Liver (tissue), 9 donors: Measurements from ENCODE around the gene PLXND1. TPM values are rescaled to one million over a fixed set of nuclear protein-coding genes. Genes with fewer than 3 reads are reported as not detected.

ENCODE experiments used
- DNase-seq: peaks from one replicate; pipeline ENCODE4 v3.0.0-alpha.2; 2017; ENCODE audit warnings: low spot score
- H3K27ac ChIP-seq, 2 donors: one replicate each; pipeline ENCODE4 v1.7.0; 2013; ENCODE audit warnings: inconsistent platforms in 2 of 2, low read length in 2 of 2, control low read depth in 1 of 2, low read depth in 1 of 2, mild to moderate bottlenecking in 1 of 2
- H3K27me3 ChIP-seq, 4 donors: one replicate each; pipeline versions ENCODE4 v1.6.1 to v1.7.0; 2013; ENCODE audit warnings: low read length in 3 of 4, inconsistent platforms in 1 of 4, mild to moderate bottlenecking in 1 of 4, moderate library complexity in 1 of 4; ENCODE audit not compliant: control insufficient read depth in 4 of 4, insufficient read depth in 4 of 4
- H3K36me3 ChIP-seq, 4 donors: one replicate each; pipeline versions ENCODE4 v1.6.1 to v1.7.0; 2013; ENCODE audit warnings: low read length in 3 of 4, mild to moderate bottlenecking in 3 of 4, low read depth in 1 of 4, moderate library complexity in 1 of 4; ENCODE audit not compliant: control insufficient read depth in 4 of 4, insufficient read depth in 3 of 4
- H3K4me1 ChIP-seq, 4 donors: one replicate each; pipeline versions ENCODE4 v1.6.1 to v1.7.0; 2013; ENCODE audit warnings: low read length in 3 of 4, mild to moderate bottlenecking in 3 of 4, moderate library complexity in 1 of 4; ENCODE audit not compliant: control insufficient read depth in 4 of 4, insufficient read depth in 4 of 4
- H3K4me3 ChIP-seq, 3 donors: one replicate each; pipeline versions ENCODE4 v1.6.1 to v1.7.0; 2013; ENCODE audit warnings: low read length in 3 of 3, control low read depth in 1 of 3, low read depth in 1 of 3, mild to moderate bottlenecking in 1 of 3
- H3K9ac ChIP-seq, 2 donors: one replicate each; pipeline ENCODE4 v1.7.0; 2013; ENCODE audit warnings: low read length in 2 of 2, mild to moderate bottlenecking in 2 of 2, moderate library complexity in 2 of 2, control low read depth in 1 of 2, low read depth in 1 of 2
- H3K9me3 ChIP-seq, 4 donors: one replicate each; pipeline versions ENCODE4 v1.6.1 to v1.7.0; 2013; ENCODE audit warnings: low read length in 3 of 4; ENCODE audit not compliant: control insufficient read depth in 4 of 4
- ATF3 ChIP-seq: IDR thresholded peaks from 2 replicates; pipeline ENCODE4 v1.6.1; 2016; ENCODE audit warnings: antibody characterized with exemption
- CTCF ChIP-seq: fragments of 150-350 bp; IDR thresholded peaks from 2 replicates; pipeline ENCODE4 v1.5.1; 2017; ENCODE audit warnings: improper control_type of control experiment, low read depth, low read length; ENCODE audit not compliant: missing input control
- EGR1 ChIP-seq, 2 donors: IDR thresholded peaks; 2 replicates each; pipeline ENCODE4 v1.6.1; 2016 to 2018; ENCODE audit warnings: antibody characterized with exemption in 2 of 2, low read depth in 2 of 2
- FOXA1 ChIP-seq: IDR thresholded peaks from 2 replicates; pipeline ENCODE4 v1.6.1; 2016; ENCODE audit warnings: antibody characterized with exemption
- FOXA2 ChIP-seq: IDR thresholded peaks from 2 replicates; pipeline ENCODE4 v1.6.1; 2016; ENCODE audit warnings: antibody characterized with exemption
- GABPA ChIP-seq, 2 donors: IDR thresholded peaks in 1 of 2; conservative IDR thresholded peaks in 1 of 2; 2 replicates each; pipeline ENCODE4 v1.6.1; 2016; ENCODE audit warnings: antibody characterized with exemption in 2 of 2, mild to moderate bottlenecking in 1 of 2, moderate library complexity in 1 of 2
- HNF4A ChIP-seq, 2 donors: conservative IDR thresholded peaks; 2 replicates each; pipeline ENCODE4 v1.6.1; 2016; ENCODE audit warnings: antibody characterized with exemption in 2 of 2, mild to moderate bottlenecking in 2 of 2
- HNF4G ChIP-seq: IDR thresholded peaks from 2 replicates; pipeline ENCODE4 v1.6.1; 2016; ENCODE audit warnings: antibody characterized with exemption
- JUND ChIP-seq, 2 donors: IDR thresholded peaks; 2 replicates each; pipeline ENCODE4 v1.6.1; 2016; ENCODE audit warnings: antibody characterized with exemption in 2 of 2
- MAX ChIP-seq: IDR thresholded peaks from 2 replicates; pipeline ENCODE4 v1.6.1; 2016; ENCODE audit warnings: antibody characterized with exemption
- NR2F2 ChIP-seq: IDR thresholded peaks from 2 replicates; pipeline ENCODE4 v1.6.1; 2016; ENCODE audit warnings: antibody characterized with exemption
- RAD21 ChIP-seq, 2 donors: IDR thresholded peaks; 2 replicates each; pipeline ENCODE4 v1.6.1; 2016; ENCODE audit warnings: antibody characterized with exemption in 2 of 2, mild to moderate bottlenecking in 2 of 2
- REST ChIP-seq: IDR thresholded peaks from 2 replicates; pipeline ENCODE4 v1.6.1; 2016; ENCODE audit warnings: antibody characterized with exemption, mild to moderate bottlenecking
- RXRA ChIP-seq, 2 donors: IDR thresholded peaks; 2 replicates each; pipeline ENCODE4 v1.6.1; 2017 to 2018; ENCODE audit warnings: antibody characterized with exemption in 2 of 2, mild to moderate bottlenecking in 1 of 2
- SP1 ChIP-seq: IDR thresholded peaks from 2 replicates; pipeline ENCODE4 v1.6.1; 2018; ENCODE audit warnings: antibody characterized with exemption, mild to moderate bottlenecking
- TAF1 ChIP-seq: conservative IDR thresholded peaks from 2 replicates; pipeline ENCODE4 v1.6.1; 2016; ENCODE audit warnings: antibody characterized with exemption, mild to moderate bottlenecking
- YY1 ChIP-seq: IDR thresholded peaks from 2 replicates; pipeline ENCODE4 v1.6.1; 2016; ENCODE audit warnings: antibody characterized with exemption, mild to moderate bottlenecking
- ZBTB33 ChIP-seq: IDR thresholded peaks from 2 replicates; pipeline ENCODE4 v1.6.1; 2016; ENCODE audit warnings: antibody characterized with exemption
- WGBS: extraction: QIAGEN DNeasy Blood & Tissue Kit; methylation state at CpG from one replicate; pipeline ENCODE4 v1.1.7; 2013; 5-methylcytosine and 5-hydroxymethylcytosine counted together
- polyA plus RNA-seq, 2 donors: library from polyadenylated mRNA; stranded (reverse) in 1 of 2; unstranded in 1 of 2; fragments of 200-250 nt in 1 of 2; fragments of >200 nt in 1 of 2; fragmentation: Nextera tagmentation in 1 of 2; extraction: Ambion mirVana in 1 of 2; gene quantifications; one replicate each; pipeline versions ENCODE4 v1.2.1 to v1.2.3, GENCODE V29; 2013 to 2015
- total RNA-seq, 2 donors: library from RNA; depleted of rRNA; stranded (reverse); fragments of >200 nt; gene quantifications; one replicate each; pipeline ENCODE4 v1.2.3, GENCODE V29; 2014
- donor health status: healthy.
- donor health status: healthy.
- donor health status: healthy.
- donor health status: healthy.
- donor health status: healthy.

PLXND1 gene
- total and polyA plus RNA-seq, 4 donors = 10.4 to 50.2 (median 32.8) TPM

GRCh38 chr3:129574206-129574605, 32.3 kb downstream of the PLXND1 start (continued):
- TF ChIP-seq RAD21 (IDR thresholded peaks at IDR 0.05) (no peak), JUND (IDR thresholded peaks at IDR 0.05) (no peak), YY1 (no peak), HNF4G (no peak), EGR1 (IDR thresholded peaks at IDR 0.05; ENCODE audit: low read depth in 2 of 2) (no peak), TAF1 (no peak), FOXA2 (no peak), HNF4A (conservative IDR thresholded peaks at IDR 0.05) (no peak), MAX (no peak), NR2F2 (no peak), GABPA (IDR thresholded peaks at IDR 0.05 in 1 of 2, conservative IDR thresholded peaks at IDR 0.05 in 1 of 2) (no peak), RXRA (IDR thresholded peaks at IDR 0.05) (no peak)

- Histone ChIP-seq H3K4me1 (peaks cover 4 to 19% (median 11%) of the 10 kb centered on the region in 4 donors), H3K27ac (no peak overlapping the region), H3K9me3 (no peaks in the 10 kb centered on the region), H3K36me3 (no peaks in the 10 kb centered on the region), H3K27me3 (no peaks in the 10 kb centered on the region), H3K9ac (no peak overlapping the region), H3K4me3 (no peak overlapping the region)
- WGBS = 90% methylated on average over 14 of the region's 14 CpGs
- TF ChIP-seq TAF1 = no peak
- TF ChIP-seq CTCF = no peak
- TF ChIP-seq GABPA (IDR thresholded peaks at IDR 0.05 in 1 of 2, conservative IDR thresholded peaks at IDR 0.05 in 1 of 2) = no peak
- TF ChIP-seq EGR1 (IDR thresholded peaks at IDR 0.05; ENCODE audit: low read depth in 2 of 2) = no peak
- TF ChIP-seq FOXA2 = no peak
- no peak for TF ChIP-seq REST
- no peak for TF ChIP-seq MAX
- TF ChIP-seq RAD21 (IDR thresholded peaks at IDR 0.05) = no peak
- TF ChIP-seq NR2F2 = no peak
- TF ChIP-seq FOXA1 = no peak
- TF ChIP-seq HNF4G = no peak
- TF ChIP-seq YY1 = no peak
- no peak for TF ChIP-seq ATF3
- TF ChIP-seq SP1 = no peak
- no peak for TF ChIP-seq ZBTB33
- TF ChIP-seq HNF4A (conservative IDR thresholded peaks at IDR 0.05) = no peak
- TF ChIP-seq RXRA (IDR thresholded peaks at IDR 0.05) = no peak
- no peak for DNase-seq
These were observed 33.0 kb downstream of the PLXND1 start for GRCh38 chr3:129573493-129573892.
